Neural progenitor cell (in vitro differentiated cells): ENCODE measurements around the gene TOGARAM2. TPM values are rescaled to one million over a fixed set of nuclear protein-coding genes. Genes with fewer than 3 reads are reported as not detected.
A peak's percentile ranks its signal among the peaks of the same experiment; 100 is the strongest.

Source experiments
- DNase-seq: peaks from one replicate; pipeline ENCODE4 v3.0.0-alpha.2; 2016; ENCODE audit warnings: low spot score
- H2AFZ ChIP-seq: fragments of 200-600 bp; sonication (generic); replicated peaks from 2 replicates; pipeline ENCODE4 v1.6.1; 2016; ENCODE audit warnings: antibody characterized with exemption
- H3F3A ChIP-seq: fragments of 200-600 bp; sonication (generic); 2 replicates; pipeline ENCODE4 v1.6.1; 2016; ENCODE audit warnings: antibody characterized with exemption, low read depth
- H3K27ac ChIP-seq: fragments of 200-600 bp; sonication (generic); 2 replicates; pipeline ENCODE4 v1.5.1; 2016; ENCODE audit warnings: mild to moderate bottlenecking
- H3K27me3 ChIP-seq: fragments of 200-600 bp; sonication (generic); 2 replicates; pipeline ENCODE4 v1.6.1; 2016; ENCODE audit warnings: mild to moderate bottlenecking, moderate library complexity
- H3K36me3 ChIP-seq: fragments of 200-600 bp; sonication (generic); 2 replicates; pipeline ENCODE4 v1.5.1; 2016
- H3K4me1 ChIP-seq: fragments of 200-600 bp; sonication (generic); 2 replicates; pipeline ENCODE4 v1.6.1; 2016; ENCODE audit warnings: mixed run types
- H3K4me2 ChIP-seq: fragments of 200-600 bp; sonication (generic); 2 replicates; pipeline ENCODE4 v1.6.1; 2016
- H3K4me3 ChIP-seq: fragments of 200-600 bp; sonication (generic); 2 replicates; pipeline ENCODE4 v1.5.1; 2016
- H3K79me2 ChIP-seq: fragments of 200-600 bp; sonication (generic); 2 replicates; pipeline ENCODE4 v1.6.1; 2016; ENCODE audit warnings: low read depth
- H3K9ac ChIP-seq: fragments of 200-600 bp; sonication (generic); 2 replicates; pipeline ENCODE4 v1.6.1; 2016
- H3K9me3 ChIP-seq: fragments of 200-600 bp; sonication (generic); 2 replicates; pipeline ENCODE4 v1.5.1; 2016; ENCODE audit warnings: low read depth
- H4K20me1 ChIP-seq: fragments of 200-600 bp; sonication (generic); 2 replicates; pipeline ENCODE4 v1.6.1; 2016; ENCODE audit warnings: low read depth
- H3K27ac Mint-ChIP-seq: 3 replicates; pipeline ENCODE4 v1.8.0; 2021; ENCODE audit warnings: mixed read lengths
- H3K27me3 Mint-ChIP-seq: 2 replicates; pipeline ENCODE4 v1.8.0; 2022; ENCODE audit warnings: low read depth, mild to moderate bottlenecking, inconsistent platforms, moderate library complexity, mixed read lengths; ENCODE audit not compliant: insufficient read depth
- H3K36me3 Mint-ChIP-seq: 3 replicates; pipeline ENCODE4 v1.8.0; 2021; ENCODE audit warnings: mixed read lengths
- H3K4me1 Mint-ChIP-seq: 3 replicates; pipeline ENCODE4 v1.8.0; 2021; ENCODE audit warnings: mixed read lengths
- H3K4me3 Mint-ChIP-seq: 3 replicates; pipeline ENCODE4 v1.8.0; 2021; ENCODE audit warnings: mild to moderate bottlenecking, moderate library complexity, mixed read lengths
- H3K9me3 Mint-ChIP-seq: 3 replicates; pipeline ENCODE4 v1.8.0; 2020; ENCODE audit warnings: mixed read lengths
- CTCF ChIP-seq: fragments of 200-600 bp; sonication (generic); IDR thresholded peaks from 2 replicates; pipeline ENCODE4 v1.5.1; 2017; ENCODE audit warnings: antibody characterized with exemption, mild to moderate bottlenecking
- EZH2 ChIP-seq: fragments of 200-600 bp; sonication (generic); IDR thresholded peaks from 2 replicates; pipeline ENCODE4 v1.6.1; 2017; ENCODE audit warnings: antibody characterized with exemption, mild to moderate bottlenecking, moderate library complexity
- EZH2phosphoT487 ChIP-seq: fragments of 200-600 bp; sonication (generic); IDR thresholded peaks from 2 replicates; pipeline ENCODE4 v1.6.1; 2017; ENCODE audit warnings: antibody characterized with exemption
- total RNA-seq: library from RNA; depleted of rRNA; stranded (reverse); fragments of >200 nt; gene quantifications from 2 replicates; pipeline ENCODE4 v1.2.3, GENCODE V29; 2015; ENCODE audit warnings: low replicate concordance

The TOGARAM2 gene
- total RNA-seq, 1 donor from 2014 or later = 0.04 TPM

GRCh38 chr2:29066997-29067605 lies 86.0 kb downstream of the TOGARAM2 start:
- Histone ChIP-seq H3K27ac (no peak overlapping the region), H3K27me3 (no peaks in the 10 kb centered on the region), H4K20me1 (peaks cover 6% of the 10 kb centered on the region), H2AFZ (no peak overlapping the region), H3K9ac (no peak overlapping the region), H3K9me3 (no peaks in the 10 kb centered on the region), H3K4me3 (no peak overlapping the region), H3K79me2 (no peaks in the 10 kb centered on the region), H3K4me1 (peaks cover 35% of the 10 kb centered on the region), H3K4me2 (no peak overlapping the region), H3K36me3 (no peaks in the 10 kb centered on the region), H3F3A (peaks cover 26% of the 10 kb centered on the region)
- H3K9me3 Mint-ChIP-seq = no peaks in the 10 kb centered on the region
- no peak for DNase-seq
- H3K36me3 Mint-ChIP-seq = no peaks in the 10 kb centered on the region
- no peak overlapping the region for H3K27ac Mint-ChIP-seq
- H3K4me3 Mint-ChIP-seq = no peak overlapping the region
- peaks cover 11% of the 10 kb centered on the region for H3K27me3 Mint-ChIP-seq
- H3K4me1 Mint-ChIP-seq = peaks cover 46% of the 10 kb centered on the region
- TF ChIP-seq CTCF = no peak
- TF ChIP-seq EZH2 = no peak
- TF ChIP-seq EZH2phosphoT487 = no peak

- H2AFZ ChIP-seq = no peak overlapping the region
- no peaks in the 10 kb centered on the region for H3K9me3 ChIP-seq
- H3K27ac Mint-ChIP-seq = no peak overlapping the region
- H3K4me1 ChIP-seq = peaks cover 30% of the 10 kb centered on the region
- H3K79me2 ChIP-seq = no peaks in the 10 kb centered on the region
- H3K36me3 ChIP-seq = no peaks in the 10 kb centered on the region
- H3K4me3 ChIP-seq = no peak overlapping the region
- H3K4me1 Mint-ChIP-seq = peaks cover 44% of the 10 kb centered on the region
- H3K27me3 Mint-ChIP-seq = peaks cover 12% of the 10 kb centered on the region
- no peaks in the 10 kb centered on the region for H3K27me3 ChIP-seq
- DNase-seq = no peak
- no peak for TF ChIP-seq CTCF
- no peak for TF ChIP-seq EZH2phosphoT487
- no peak for TF ChIP-seq EZH2
- H3K9ac ChIP-seq = no peak overlapping the region
- H3K36me3 Mint-ChIP-seq = no peaks in the 10 kb centered on the region
- no peak overlapping the region for H3K27ac ChIP-seq
- H3F3A ChIP-seq = peaks cover 23% of the 10 kb centered on the region
- no peak overlapping the region for H3K4me2 ChIP-seq
- peaks cover 4% of the 10 kb centered on the region for H4K20me1 ChIP-seq
- H3K4me3 Mint-ChIP-seq = no peak overlapping the region
- no peaks in the 10 kb centered on the region for H3K9me3 Mint-ChIP-seq
Measured at GRCh38 chr2:29068513-29068912, 87.4 kb downstream of the TOGARAM2 start.

- Mint-ChIP-seq H3K36me3 (no peaks in the 10 kb centered on the region), H3K27ac (peak overlapping the region; percentile 90)
- no peak for DNase-seq
Measured at GRCh38 chr2:29070526-29070925, 89.4 kb downstream of the TOGARAM2 start.

More at GRCh38 chr2:29070526-29070925, 89.4 kb downstream of the TOGARAM2 start:
- Histone ChIP-seq H3K27me3 (no peaks in the 10 kb centered on the region), H3F3A (peaks cover 3% of the 10 kb centered on the region), H3K79me2 (no peaks in the 10 kb centered on the region), H4K20me1 (no peaks in the 10 kb centered on the region), H3K4me2 (no peak overlapping the region), H3K36me3 (no peaks in the 10 kb centered on the region), H3K9me3 (no peaks in the 10 kb centered on the region), H3K9ac (no peak overlapping the region), H3K4me3 (no peak overlapping the region), H2AFZ (no peak overlapping the region), H3K4me1 (peaks cover 27% of the 10 kb centered on the region), H3K27ac (no peak overlapping the region)
- no peak overlapping the region for H3K4me3 Mint-ChIP-seq
- no peaks in the 10 kb centered on the region for H3K9me3 Mint-ChIP-seq
- no peak for TF ChIP-seq EZH2
- TF ChIP-seq CTCF = no peak
- no peak for TF ChIP-seq EZH2phosphoT487
- peaks cover 45% of the 10 kb centered on the region for H3K4me1 Mint-ChIP-seq
- H3K27me3 Mint-ChIP-seq = peaks cover 8% of the 10 kb centered on the region
